HG02981 (cell line): ENCODE data around the gene HAVCR2.
"Not testable (repeated sequence)": the region's sequence is repeated elsewhere in the genome, so short reads cannot be mapped to it uniquely, and the experiment has no call there.

Experiments
- ATAC-seq: cut with Tn5 transposase; IDR thresholded peaks from one replicate; pipeline ENCODE4 v1.9.1; 2021; ENCODE audit warnings: mild to moderate bottlenecking, moderate library complexity; ENCODE audit not compliant: unreplicated experiment

Gene HAVCR2

DNA sequence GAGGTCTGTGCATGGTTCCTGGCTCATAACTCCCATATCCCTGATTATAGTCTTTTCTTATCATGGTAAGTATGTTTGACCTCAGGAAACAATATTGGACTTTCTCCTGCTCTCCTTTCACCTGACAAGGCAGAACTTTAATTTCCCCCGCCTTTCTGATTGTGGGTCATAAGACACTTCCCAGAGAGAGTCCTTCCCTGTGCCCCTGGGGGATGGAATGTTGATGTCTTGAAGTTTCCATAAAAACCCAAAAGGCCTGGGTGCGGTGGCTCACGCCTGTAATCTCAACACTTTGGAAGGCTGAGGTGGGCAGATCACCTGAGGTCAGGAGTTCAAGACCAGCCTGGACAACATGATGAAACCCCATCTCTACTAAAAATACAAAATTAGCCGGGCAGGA lies 61.8 kb downstream of the HAVCR2 start:
- ATAC-seq = not testable (repeated sequence)

DNA sequence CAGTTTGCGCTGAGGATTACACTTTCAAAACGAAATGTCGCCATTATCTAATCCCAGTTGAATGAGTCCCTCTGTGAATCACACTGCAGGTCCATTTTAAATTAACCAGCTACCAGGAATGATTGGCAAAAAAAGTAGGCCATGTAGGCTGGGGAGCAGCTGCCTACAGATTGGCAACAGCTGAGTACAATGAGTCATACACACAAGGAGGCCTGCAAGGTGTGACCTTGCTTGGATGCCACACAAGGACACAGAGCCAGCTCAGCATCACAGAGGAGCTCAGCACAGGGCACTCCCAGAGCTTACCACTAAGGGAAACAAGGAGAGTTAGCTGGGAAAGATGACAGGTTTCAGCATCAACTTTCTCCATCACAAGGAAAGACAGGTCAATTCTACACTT lies 62.8 kb downstream of the HAVCR2 start:
- ATAC-seq = no peak

DNA sequence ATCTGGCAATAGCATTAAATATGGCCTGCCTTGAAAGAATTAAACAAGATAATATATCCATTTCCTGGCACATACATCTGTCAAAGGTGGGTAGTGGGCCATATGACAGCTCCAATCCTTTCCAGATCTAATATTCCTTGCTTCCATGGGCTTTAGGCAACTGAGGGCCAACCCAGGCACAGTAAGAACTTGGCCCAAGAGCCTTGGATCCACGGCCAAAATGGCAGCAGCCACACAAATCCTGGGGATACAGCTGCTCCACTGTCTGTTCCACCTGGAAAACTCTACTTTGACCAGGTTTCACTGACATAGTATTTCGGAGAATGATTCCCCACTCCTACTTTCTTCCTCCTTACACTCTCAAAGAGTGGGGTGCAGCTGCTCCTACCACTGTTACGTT lies 63.2 kb downstream of the HAVCR2 start:
- ATAC-seq = no peak

DNA sequence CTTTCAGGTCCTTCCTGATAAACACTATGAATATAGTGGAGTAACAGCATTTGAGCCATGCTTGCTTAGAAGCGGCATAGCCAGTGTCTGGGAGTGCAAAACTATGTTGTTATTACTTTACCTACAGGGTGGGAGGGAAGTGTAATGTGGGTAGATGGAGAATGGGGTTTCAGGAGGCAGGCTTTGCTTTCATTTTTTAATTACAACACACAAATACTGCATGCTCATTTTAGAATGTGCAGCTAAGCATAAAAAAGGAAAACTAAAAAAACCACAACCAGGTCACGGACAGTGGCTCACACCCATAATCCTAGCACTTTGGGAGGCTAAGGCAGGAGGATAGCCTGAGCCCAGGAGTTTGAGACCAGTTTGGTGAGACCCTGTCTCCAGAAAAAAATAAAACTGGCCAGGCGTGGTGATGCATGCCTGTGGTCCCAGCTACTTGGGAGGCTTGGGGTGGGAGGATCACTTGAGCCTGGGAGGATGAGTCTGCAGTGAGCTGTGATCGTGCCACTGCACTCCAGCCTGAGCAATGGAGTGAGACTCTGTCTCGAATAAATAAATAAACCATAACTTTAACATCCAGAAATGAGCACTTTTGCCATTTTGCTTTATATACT lies 70.2 kb downstream of the HAVCR2 start:
- ATAC-seq = no peak
